H4 (cell line): Measurements from ENCODE around the gene KRT6A. TPM values are rescaled to one million over a fixed set of nuclear protein-coding genes. Genes with fewer than 3 reads are reported as not detected.

ENCODE experiments used
- DNase-seq: peaks from one replicate; pipeline ENCODE4 v3.0.0-alpha.2; 2015; ENCODE audit warnings: low spot score
- total RNA-seq: library from RNA; depleted of rRNA; stranded (reverse); fragments of >200 nt; shearing (Covaris generic); gene quantifications from 2 replicates; pipeline ENCODE4 v1.2.3, GENCODE V29; 2014; rRNA removed

KRT6A gene
- not detected in 2 replicates for total RNA-seq

DNA sequence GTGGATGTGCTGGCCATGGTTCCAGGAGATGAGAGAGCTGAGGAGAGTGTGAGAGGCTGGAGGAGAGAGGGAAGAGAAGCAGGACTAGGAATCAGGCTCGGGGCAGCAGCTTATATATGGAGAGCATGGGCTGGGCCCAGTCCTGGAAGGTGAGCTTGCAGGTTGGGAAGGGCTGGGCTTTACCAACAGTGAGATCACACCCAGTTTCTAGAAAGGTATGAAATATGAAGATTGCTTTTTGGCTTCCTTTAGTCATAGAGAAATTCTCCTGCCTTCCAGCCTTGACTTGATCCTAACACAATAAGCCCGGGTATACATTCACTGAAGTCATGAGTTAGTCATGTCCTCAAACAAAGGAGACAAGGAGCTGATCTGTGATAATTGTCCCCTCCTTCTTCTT lies at the start of gene KRT6A:
Gene KRT6A, minus strand, starts transcription at position 86 of the 400 bp plus-strand sequence. Its CDS starts 69 bp downstream, at position 17.
- DNase-seq = no peak

DNA sequence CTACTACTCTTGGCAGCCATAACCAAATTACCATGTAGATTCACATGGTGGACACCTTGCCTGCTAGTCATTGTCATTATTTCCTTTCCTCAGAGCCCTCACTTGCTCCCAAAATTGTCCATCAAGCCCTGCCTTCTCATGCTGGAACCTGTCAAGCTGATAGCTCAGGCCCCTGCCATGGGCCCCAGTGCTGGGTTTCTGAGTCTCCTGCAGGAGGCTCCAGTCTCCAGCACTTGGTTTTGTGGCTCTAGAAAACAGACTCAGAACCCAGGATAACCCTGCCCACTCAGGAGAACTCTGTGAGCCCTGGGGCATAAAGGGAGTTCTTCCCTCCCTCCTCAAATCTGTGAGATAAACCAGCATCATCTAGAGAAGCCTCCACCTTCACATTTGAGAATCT lies 49.1 kb upstream of the KRT6A start:
- DNase-seq = no peak

DNA sequence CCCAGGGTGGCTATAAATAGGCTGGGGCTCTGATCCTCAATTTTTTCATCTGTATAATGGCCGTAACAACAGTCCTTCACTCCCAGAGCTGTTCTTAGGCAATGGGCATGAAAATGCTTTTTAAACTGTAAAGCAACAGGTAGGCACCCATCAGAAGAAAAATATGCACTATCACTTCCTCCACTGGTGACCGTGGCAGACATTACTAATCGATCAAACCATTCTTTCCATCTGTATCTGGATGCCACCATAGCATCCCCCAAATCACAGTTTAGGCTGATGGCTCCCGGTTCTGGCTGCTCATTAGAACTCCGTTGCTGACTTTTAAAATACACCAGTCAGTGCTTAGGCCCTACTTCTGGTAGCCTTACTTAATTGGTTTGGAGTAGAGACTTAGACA lies 48.7 kb upstream of the KRT6A start:
- DNase-seq = no peak

DNA sequence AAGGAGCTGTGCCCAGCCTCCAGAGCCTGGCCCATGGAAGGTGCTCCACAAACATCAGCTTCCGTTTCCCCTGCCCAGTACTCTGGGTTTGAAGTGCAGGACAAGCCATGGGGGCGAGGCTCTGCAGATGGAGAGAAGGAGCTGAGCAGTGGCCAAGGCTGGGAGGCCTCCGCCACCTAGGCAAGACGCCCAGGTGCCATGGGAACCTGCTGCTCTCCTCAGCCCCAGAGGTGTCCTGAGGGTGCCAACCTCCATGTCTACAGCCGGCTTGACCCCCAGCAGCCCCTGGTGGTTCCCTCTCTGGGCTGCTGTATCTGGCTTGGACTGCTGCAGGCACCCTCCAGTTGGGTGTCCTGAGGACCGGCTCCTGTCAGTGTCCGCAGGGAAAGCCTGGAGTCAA lies 47.5 kb upstream of the KRT6A start:
- no peak for DNase-seq

DNA sequence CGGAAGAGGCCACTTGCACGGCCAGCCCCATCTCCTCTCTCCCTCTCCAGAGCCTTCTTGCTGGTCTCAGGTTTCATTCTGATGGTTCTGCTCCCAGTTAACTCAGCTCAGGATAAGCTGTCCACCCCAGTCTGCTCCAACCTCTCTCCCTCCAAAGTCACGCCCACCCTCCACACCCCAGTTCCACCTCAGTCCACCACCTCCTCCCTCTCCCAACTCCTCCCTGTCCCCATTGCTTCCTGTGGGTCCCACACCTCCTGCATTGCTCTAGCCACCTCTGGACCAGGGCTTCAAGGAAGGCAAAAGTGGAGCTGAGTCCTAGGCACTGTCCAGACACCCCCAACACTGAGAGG lies 46.7 kb upstream of the KRT6A start:
- no peak for DNase-seq

DNA sequence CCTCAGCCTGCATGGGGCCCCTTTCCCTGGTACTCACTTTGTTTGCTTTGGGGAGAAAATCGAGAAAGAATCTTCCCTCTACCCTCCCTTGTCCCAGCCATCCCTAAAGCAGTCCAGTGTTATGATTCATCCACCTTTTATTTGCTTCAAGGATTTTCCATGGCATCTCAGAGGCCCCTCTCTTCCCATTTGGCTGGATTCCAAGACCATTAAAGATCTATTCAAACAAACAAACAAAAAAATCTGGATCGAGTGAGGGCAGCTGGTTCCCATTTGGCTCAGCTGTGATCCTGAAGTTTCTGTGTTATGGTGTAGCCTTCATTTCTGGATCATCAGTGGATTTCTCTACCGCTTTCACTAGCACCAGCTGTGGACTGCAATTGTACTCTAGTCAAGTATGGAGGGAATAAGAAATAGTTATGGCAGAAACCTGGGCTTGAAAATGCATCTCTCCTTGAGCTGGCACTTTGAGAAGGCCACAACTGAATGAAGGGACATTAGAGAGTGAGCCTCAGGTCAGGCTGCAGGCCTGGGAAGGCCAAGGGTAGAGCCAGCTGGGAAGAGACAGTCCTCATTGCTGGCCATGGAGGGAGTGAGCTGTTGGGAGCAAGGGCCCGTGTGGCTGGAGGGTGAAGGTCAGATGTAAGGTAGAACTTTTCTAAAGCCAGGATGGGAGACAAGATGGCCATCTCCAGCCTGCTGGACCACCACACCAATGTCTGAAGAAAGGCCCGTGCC lies 46.2 kb upstream of the KRT6A start:
- peak; percentile 71 for DNase-seq

DNA sequence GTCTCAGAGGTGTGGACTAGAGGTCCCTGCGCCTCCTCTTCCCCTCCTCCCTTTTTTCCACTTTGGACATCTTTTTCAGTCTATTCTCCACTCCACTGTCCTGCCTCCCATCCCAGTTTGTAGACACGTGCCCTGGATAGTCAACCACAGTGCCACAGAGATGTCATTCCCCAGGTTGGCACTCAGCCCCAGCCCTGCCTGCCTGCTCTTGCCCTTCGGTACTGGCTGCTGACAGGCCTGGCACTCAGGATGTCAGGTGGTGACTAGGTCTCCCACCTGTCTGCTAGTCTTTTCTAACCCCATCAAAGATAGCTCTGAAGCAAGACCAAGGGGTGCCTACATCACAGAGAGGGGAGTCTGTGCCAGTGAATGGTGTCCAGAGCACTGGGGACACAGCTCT lies 44.0 kb upstream of the KRT6A start:
- no peak for DNase-seq

DNA sequence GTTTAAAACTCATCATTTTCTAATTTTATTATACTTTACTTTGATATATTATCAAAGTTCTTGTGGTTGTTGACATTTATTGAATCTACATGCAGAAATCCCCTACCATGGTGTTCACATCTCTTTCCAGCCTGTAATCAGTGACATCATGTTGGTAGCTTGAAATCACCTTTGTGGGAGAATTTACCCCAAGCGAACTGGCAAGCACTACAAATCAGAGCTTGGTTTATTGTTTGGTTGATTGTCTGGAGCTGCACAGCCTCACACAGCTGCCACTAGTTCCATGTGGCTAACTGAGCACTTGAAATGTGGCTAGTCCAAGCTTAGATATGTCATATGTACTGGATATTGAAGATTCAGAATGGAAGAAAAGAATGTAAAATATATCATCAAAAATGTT lies 42.5 kb upstream of the KRT6A start:
- DNase-seq = no peak

DNA sequence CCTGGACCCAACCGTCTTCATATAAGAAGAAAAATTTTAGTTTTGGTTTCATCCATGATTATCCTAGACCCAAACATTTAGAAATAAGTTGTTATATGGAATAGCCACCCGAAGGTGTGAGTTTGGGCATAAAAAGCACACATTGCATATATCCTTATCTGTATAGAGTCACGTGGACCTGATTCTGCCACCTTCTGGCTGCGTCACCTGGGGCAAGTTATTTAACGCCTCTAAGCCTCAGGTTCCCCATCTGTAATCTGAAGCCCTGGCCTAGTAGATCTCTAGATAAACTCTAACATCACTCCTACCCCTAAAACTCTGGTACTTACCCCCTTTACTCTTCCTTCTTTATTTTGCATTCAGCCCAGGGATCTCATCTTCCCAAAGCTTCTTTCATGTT lies 41.4 kb upstream of the KRT6A start:
- DNase-seq = no peak

DNA sequence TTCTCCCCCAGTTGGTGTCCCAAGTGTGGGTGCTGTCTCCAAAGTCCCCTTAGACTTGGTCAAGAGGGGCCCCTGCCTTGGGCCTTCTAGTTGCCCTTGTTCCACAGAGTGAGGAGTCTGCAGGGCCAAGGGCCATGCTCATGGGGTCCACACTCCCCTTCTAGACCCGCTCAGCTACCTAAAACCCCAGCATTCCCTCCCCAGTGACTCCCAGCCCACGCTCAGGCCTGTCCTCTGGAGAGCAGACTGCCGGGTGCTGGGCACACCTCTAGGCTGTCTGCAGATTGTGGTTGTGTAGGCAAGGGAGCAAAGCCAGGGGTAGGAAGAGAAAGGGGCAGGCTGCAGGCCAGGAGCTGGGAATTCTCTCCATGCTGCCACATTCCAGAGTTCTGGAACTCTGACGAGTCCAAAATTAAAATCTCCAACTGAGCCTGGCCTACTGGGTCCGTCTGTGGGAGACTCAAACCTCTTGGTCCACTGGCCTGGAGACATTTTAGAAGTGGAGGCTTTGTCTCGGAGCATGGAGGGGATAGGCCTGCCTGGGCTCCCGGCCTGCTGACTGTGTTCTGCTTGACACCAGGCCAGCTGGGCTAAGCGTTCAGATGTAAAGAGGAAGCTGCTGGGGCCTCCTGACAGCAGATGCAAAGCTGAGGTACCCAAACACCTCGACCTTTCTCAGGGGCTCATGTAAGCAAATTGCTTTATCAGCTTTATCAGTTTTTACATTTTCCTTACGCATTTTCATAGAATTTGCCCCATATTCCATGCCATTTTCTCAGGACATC lies 40.8 kb upstream of the KRT6A start:
- no peak for DNase-seq

DNA sequence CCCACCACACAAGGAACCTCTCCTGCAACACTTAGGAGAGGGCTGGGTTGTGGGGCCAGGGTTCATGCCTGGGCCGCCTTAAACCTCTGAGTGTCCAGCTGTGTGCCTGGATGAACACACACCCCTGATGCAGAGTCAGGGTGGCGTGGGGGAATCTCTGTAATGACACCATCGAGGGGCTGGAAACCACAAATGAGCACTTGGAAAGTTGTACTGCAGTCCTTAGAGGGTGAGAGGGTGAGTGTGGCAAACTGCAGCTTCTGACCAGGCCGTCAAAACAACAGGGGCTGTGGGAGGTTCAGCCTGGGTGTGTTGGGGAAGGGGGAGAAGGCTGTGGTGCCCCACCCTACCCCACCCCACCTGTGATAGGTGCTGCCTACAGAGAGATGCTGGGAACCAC lies 39.6 kb upstream of the KRT6A start:
- no peak for DNase-seq

DNA sequence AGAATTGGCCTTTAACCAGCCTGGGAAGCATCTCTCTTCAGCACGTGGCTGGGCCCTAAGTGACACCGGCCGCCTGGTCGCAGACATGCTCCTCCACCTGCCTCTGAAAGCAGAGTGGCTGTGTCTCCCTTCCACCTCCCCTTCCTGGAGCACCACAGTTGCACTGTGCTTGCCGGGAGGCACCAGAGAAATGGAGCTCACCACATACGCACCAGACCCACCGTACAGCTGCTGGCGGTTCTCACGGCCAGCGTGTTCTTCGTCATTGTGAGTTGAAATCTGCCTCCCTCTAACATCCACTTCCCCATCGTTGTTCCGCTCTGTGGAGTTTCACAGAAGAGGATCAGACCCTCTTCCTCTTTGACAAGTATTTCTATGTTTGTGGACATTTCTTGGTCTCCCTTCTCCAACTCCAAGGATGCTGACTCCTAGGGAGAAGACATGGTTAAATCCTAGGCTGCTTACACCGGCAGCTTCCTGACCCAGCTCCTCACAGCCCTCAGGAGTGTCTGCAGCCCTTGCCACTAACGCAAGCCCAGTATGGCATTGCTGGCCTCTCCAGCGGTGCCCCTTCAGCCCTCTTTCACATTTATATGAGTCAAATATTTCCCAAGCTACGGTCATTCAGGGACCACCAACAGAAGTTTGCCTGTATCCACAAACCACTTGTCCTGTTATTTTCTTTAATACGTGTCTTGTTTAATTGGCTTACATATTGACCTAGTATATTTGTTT lies 38.7 kb upstream of the KRT6A start:
- no peak for DNase-seq

DNA sequence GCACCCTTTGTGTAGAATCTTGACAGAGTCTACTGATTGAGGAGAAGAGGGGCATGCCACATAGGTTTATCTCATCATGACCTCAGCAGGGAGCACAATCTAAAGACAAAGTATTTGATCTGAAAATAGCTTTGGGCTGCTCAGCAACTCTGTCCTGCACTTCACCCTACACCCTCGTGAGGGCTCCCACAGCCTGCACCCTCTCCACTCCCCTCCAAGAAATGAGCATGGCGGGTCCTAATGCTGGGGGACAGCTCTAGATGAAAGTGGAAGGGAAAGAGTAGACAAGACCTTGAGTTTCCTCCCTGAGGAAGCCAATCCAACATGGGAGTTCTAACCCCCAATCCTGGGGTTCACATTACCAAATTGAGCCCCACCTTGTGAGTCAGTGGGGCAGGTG lies 37.8 kb upstream of the KRT6A start:
- DNase-seq = no peak

DNA sequence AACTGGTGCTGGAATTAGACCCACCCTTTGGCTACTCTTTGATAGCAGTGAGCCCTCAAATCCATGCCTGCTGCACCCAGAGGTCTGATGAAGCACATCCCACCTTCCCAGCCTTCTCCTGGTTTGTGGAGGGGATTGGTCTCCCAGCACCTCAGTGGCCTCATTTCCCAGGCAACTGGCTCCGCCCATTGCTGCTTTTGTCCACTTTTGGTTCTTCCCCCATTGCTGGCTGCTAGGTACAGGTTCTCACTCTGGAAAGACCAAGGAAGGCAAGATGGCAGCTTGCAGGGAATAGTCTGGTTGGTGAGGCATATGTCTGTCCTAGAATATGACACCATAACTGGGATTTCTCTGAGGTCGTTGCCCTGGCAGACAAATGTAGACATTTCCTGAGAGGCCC lies 37.3 kb upstream of the KRT6A start:
- no peak for DNase-seq

DNA sequence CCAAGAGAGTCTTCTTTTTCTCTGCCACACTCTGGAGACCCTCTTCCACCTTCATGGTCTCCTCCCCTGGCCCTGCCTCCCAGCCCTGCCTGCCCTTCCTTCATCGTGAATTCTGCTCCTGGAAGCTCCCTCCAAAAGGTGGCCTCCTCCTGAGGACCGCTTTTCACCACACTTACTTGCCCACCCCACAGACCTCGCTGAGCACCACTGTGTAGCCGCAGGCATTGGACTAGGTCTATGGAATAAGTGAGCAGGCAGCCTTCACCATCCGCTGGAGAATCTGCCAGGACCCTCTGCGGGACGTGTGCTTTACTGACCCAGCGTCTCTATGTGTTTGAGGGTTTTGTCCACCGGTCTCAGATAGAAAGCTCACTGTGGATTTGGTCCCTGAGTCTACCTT lies 36.8 kb upstream of the KRT6A start:
- DNase-seq = no peak

DNA sequence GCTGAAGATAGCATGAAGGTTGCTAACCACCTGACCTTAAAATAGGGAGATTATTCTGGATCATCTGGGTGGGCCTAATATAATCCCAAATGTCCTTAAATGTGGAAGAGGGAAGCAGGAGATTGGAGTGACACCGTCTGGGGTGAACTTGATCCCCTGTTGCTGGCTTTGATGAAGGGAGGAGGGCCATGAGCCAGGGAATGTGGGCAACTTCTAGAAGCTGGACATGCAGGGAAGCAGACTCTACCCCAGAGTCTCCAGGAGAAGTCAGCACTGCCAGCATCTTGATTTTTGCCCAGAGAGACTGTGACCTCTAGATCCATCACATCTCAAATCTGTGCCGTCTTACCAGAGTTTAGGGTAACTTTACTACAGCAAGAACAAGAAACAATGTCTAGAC lies 36.4 kb upstream of the KRT6A start:
- DNase-seq = no peak

DNA sequence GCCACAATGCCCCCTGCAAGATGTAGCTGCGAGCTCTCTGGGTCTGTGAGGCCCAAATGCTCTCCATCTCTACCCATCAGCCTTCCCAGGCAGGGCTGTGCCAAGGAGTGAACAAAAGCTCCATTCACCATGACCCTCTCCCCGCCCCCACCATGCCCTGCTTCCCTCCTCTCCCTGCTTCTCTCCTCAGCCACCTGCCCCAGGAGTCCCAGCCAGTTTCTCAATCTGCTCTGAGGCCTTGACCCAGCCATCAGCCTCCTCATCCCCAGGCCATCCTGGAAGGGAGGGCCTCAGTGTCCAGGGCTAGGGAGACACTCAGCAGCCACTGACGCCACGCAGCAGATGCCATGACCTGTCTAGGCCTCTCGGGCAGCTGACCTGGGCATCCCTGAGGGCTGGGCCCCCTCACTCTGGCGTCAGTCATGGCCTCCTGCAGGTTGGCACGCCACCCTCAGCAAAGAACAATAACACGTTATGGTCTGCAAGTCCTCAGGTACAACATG lies 35.6 kb upstream of the KRT6A start:
- DNase-seq = no peak

DNA sequence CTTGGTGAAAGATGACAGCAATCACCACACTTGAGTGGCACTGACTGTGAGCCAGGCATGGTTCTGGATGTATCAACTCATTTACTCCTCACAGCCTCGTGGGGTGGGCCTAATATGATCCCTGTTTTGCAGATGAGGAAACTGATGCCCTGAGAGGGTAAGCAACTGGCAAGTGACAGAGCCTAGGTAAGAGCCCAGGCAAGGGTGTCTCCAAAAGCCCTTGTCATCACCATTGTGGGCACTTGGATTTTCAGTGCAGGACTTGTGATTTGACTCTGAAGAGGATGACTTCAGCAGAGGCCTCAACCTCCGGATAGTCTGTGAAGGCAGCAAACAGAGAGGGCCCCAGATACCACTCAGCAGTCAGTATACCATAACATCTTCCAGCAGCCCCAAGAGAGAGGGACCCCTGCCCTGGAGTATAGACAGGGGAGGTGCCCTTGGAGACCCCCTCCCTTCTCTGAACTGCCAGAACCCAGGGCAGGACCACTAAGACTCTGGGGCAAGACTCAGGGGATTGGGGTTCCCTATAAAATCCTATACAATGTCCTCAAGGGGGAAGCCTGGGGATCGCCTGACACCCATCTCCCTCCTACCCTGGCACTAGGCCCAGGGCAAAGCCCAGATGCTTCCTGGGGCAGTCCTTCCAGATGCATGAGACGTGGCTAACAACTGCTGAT lies 34.2 kb upstream of the KRT6A start:
- DNase-seq = no peak

DNA sequence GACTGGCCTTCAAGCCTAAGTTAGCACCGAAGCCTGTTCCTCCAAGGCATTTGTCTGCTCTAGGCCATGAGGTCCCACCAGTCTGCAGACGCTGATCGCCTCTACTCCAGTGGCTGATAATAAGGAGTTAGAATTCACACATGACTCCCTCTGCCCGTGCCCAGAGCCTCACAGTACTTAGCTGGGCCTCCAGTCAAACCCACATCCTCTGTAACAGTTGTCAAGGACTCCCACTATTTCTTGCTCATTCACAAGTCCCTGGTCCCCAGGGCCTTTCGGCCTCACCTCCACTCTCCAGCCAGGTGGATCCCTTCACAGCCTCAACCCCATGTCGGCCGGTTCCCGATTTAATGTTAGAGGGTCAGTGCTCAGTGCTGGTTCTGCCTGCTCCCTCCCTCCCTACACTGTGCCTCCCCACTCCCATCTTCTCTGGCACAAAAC lies 33.5 kb upstream of the KRT6A start:
- no peak for DNase-seq

DNA sequence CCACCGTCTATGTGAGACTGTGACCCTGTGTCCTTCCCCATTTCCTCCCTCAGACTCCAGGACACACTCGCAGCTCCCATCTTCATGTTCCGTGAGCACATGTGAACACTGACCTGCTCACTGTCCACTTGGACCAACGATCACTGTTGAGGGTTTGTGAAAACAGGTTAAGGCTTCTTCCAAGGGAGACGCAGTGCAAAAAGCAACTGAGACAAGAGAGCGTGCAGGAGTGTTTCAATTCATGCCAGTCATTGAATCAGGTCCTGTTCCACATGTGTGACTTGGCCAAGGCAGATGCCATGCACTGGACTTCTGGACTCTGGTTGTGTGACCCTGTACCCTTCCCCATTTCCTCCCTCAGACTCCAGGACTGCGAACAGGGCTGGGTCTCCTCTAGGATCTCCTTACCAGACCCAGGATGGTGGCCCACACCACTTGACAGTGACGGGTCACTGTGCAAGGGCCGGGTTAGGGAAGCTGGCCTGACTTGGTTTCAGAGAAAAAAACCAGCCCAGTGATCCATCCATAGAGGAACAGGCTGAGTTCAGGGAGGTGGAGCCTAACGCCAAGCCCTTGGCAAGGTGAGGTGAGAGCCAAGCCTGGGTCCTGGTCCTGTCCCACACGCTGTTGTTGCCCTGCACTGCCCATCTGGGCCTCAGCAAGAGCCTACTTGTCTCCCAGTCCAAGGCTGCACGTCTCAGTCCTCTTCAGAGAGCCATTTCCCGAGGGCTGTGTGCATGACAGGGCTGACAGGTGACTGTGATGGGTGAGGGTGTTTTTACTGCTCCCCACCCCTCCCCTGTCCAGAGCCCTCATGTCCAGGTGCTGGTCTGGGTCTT lies 32.8 kb upstream of the KRT6A start:
- no peak for DNase-seq
